KMS-11 (cell line): ENCODE results near the gene ERI2.
A peak's percentile ranks its signal among the peaks of the same experiment; 100 is the strongest.

Experiments used
- H2AFZ ChIP-seq: fragments of 200-600 bp; sonication (generic); 2 replicates; pipeline ENCODE4 v1.6.1; 2016; ENCODE audit warnings: antibody characterized with exemption, mixed run types, low read depth
- H3K27ac ChIP-seq: fragments of 200-600 bp; sonication (generic); 2 replicates; pipeline ENCODE4 v1.6.1; 2016; ENCODE audit warnings: mild to moderate bottlenecking, mixed run types
- H3K27me3 ChIP-seq: fragments of 200-600 bp; sonication (generic); 2 replicates; pipeline ENCODE4 v1.6.1; 2017; ENCODE audit warnings: mild to moderate bottlenecking, low read depth, mixed run types, moderate library complexity; ENCODE audit not compliant: insufficient read depth
- H3K36me3 ChIP-seq: fragments of 200-600 bp; sonication (generic); 2 replicates; pipeline ENCODE4 v1.6.1; 2017; ENCODE audit warnings: mild to moderate bottlenecking, mixed run types; ENCODE audit not compliant: insufficient read depth
- H3K4me1 ChIP-seq: fragments of 200-600 bp; sonication (generic); 2 replicates; pipeline ENCODE4 v1.6.1; 2016; ENCODE audit warnings: mild to moderate bottlenecking, low read depth, mixed run types; ENCODE audit not compliant: poor library complexity, severe bottlenecking
- H3K4me2 ChIP-seq: fragments of 200-600 bp; sonication (generic); 2 replicates; pipeline ENCODE4 v1.7.0; 2016; ENCODE audit warnings: mild to moderate bottlenecking, mixed run types
- H3K4me3 ChIP-seq: fragments of 200-600 bp; sonication (generic); IDR thresholded peaks from 2 replicates; pipeline ENCODE4 v1.6.1; 2017; ENCODE audit warnings: low read depth, low read length, mixed read lengths; ENCODE audit not compliant: insufficient read depth
- H3K79me2 ChIP-seq: fragments of 200-600 bp; sonication (generic); 2 replicates; pipeline ENCODE4 v1.6.1; 2016; ENCODE audit warnings: low read depth, mixed run types; ENCODE audit not compliant: insufficient read depth
- H3K9ac ChIP-seq: fragments of 200-600 bp; sonication (generic); 2 replicates; pipeline ENCODE4 v1.6.1; 2016; ENCODE audit warnings: mild to moderate bottlenecking, mixed run types
- H4K20me1 ChIP-seq: fragments of 200-600 bp; sonication (generic); 2 replicates; pipeline ENCODE4 v1.6.1; 2016; ENCODE audit warnings: mild to moderate bottlenecking, mixed run types; ENCODE audit not compliant: insufficient read depth
- TF ChIP-seq, protein P1 (sequence below): fragments of 200-600 bp; sonication (generic); conservative IDR thresholded peaks from 2 replicates; pipeline ENCODE4 v1.6.1; 2017; ENCODE audit warnings: low read depth, mild to moderate bottlenecking, antibody characterized with exemption, low read length, moderate library complexity, mixed read lengths

Gene ERI2

GRCh38 chr16:20784204-20784603 lies 22.1 kb downstream of the ERI2 start:
- TF ChIP-seq, protein P1, sequence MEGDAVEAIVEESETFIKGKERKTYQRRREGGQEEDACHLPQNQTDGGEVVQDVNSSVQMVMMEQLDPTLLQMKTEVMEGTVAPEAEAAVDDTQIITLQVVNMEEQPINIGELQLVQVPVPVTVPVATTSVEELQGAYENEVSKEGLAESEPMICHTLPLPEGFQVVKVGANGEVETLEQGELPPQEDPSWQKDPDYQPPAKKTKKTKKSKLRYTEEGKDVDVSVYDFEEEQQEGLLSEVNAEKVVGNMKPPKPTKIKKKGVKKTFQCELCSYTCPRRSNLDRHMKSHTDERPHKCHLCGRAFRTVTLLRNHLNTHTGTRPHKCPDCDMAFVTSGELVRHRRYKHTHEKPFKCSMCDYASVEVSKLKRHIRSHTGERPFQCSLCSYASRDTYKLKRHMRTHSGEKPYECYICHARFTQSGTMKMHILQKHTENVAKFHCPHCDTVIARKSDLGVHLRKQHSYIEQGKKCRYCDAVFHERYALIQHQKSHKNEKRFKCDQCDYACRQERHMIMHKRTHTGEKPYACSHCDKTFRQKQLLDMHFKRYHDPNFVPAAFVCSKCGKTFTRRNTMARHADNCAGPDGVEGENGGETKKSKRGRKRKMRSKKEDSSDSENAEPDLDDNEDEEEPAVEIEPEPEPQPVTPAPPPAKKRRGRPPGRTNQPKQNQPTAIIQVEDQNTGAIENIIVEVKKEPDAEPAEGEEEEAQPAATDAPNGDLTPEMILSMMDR = no peak
- H3K4me3 ChIP-seq = no peak overlapping the region
- no peak overlapping the region for H3K4me2 ChIP-seq
- no peak overlapping the region for H2AFZ ChIP-seq
- H3K36me3 ChIP-seq = no peaks in the 10 kb centered on the region
- H3K27ac ChIP-seq = no peak overlapping the region
- H3K4me1 ChIP-seq = no peaks in the 10 kb centered on the region
- H3K79me2 ChIP-seq = no peaks in the 10 kb centered on the region
- H3K9ac ChIP-seq = no peak overlapping the region
- H4K20me1 ChIP-seq = no peaks in the 10 kb centered on the region
- no peaks in the 10 kb centered on the region for H3K27me3 ChIP-seq

DNA sequence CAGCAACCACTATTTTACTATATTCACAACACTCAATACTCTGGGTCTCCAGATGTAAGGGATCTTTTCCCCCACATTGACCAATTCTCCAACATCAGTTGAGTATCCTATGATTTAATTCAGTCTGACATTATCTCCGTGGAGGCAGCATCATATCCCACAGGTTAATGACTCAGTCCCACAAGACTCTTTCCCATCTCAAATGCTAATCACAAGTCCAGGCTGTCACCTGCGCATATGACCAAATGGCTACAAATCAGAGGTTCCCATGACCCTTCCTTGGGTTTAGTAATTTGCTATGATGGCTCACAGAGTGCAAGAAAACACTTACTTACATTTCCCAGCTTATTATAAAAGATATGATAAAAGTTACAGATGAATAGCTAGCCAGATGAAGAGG lies 23.8 kb downstream of the ERI2 start:
- H3K4me3 ChIP-seq = no peak overlapping the region
- no peaks in the 10 kb centered on the region for H3K27me3 ChIP-seq
- no peaks in the 10 kb centered on the region for H3K4me1 ChIP-seq
- no peaks in the 10 kb centered on the region for H3K79me2 ChIP-seq
- H4K20me1 ChIP-seq = no peaks in the 10 kb centered on the region
- H2AFZ ChIP-seq = no peak overlapping the region
- H3K27ac ChIP-seq = no peak overlapping the region
- TF ChIP-seq, protein P1 = no peak
- H3K4me2 ChIP-seq = no peak overlapping the region
- no peak overlapping the region for H3K9ac ChIP-seq
- H3K36me3 ChIP-seq = no peaks in the 10 kb centered on the region

DNA sequence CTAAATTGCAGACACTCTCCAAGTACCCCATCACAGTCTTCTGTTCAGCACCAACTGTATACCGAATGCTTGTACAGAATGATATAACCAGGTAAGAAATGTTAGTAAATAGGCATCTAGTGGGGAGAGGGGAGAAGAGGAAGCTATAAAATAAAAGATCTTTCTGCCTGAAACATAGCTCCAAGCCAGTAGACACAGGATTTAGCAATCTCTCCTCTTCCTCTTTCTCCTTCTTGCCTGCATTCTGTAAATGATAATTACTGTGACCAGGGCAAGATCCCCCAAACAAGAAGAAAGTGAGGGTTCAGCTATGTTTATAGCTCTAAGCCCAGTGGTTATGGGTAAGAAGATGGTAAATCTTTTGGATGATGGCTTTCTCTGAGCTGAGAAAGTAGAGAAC lies 24.6 kb downstream of the ERI2 start:
- Histone ChIP-seq H2AFZ (no peak overlapping the region), H4K20me1 (no peaks in the 10 kb centered on the region), H3K9ac (no peak overlapping the region), H3K4me2 (no peak overlapping the region), H3K27ac (no peak overlapping the region), H3K36me3 (no peaks in the 10 kb centered on the region), H3K79me2 (no peaks in the 10 kb centered on the region), H3K27me3 (no peaks in the 10 kb centered on the region), H3K4me3 (no peak overlapping the region), H3K4me1 (no peaks in the 10 kb centered on the region)
- TF ChIP-seq, protein P1 = no peak

DNA sequence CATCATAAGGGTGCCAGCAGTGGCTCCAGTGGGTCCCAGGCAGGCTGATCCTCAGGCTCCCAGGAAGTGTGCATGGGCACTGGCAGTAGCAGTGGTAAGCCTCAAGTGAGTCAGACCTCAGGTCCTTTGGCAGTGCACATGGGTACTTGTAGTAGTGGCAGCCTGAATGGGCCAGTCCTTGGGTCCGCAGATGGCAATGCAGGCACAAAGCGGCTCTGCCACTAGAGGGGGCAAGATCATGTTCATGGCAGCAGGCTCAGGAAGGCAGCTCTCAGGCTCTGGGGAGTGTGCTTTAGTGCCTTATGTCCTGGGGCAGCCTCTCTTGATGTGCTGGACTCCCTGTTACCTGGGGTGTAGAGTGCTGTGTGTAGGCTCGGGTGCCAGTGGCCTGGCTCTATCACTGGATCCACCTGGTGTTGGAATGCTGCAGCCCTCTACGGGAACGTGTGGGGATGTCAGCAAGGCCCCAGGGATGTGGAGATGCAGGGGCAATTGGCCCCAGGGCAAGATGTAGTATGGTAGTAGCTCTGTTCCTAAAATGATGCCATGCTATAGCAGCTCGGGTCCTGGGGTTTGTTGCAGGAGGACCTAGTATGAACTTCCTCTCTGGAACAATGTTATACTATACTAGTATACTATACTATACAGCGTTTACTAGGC lies 31.4 kb downstream of the ERI2 start:
- no peak overlapping the region for H2AFZ ChIP-seq
- TF ChIP-seq, protein P1 = peak; percentile 61

More for the DNA sequence above, 31.4 kb downstream of the ERI2 start:
- H4K20me1 ChIP-seq = no peaks in the 10 kb centered on the region
- H3K9ac ChIP-seq = no peak overlapping the region
- no peaks in the 10 kb centered on the region for H3K79me2 ChIP-seq
- no peaks in the 10 kb centered on the region for H3K27me3 ChIP-seq
- H3K36me3 ChIP-seq = no peaks in the 10 kb centered on the region
- no peaks in the 10 kb centered on the region for H3K4me1 ChIP-seq
- no peak overlapping the region for H3K4me2 ChIP-seq
- no peak overlapping the region for H3K27ac ChIP-seq
- H3K4me3 ChIP-seq = no peak overlapping the region
